Endothelial cell of umbilical vein (primary cell): Measurements from ENCODE around the gene ITGB2. TPM values are rescaled to one million over a fixed set of nuclear protein-coding genes. Genes with fewer than 3 reads are reported as not detected.

Source experiments
- BruUV-seq: library from RNA; stranded (reverse); fragments of 400-500 nt; replicated peaks from 2 replicates; lab custom pipeline; 2021; lab: Mats Ljungman, UMichigan
- CTCF ChIA-PET: fragments of 300-600, 350-600 bp; sonication (Branson Sonifier 250); formaldehyde crosslinking; loops from one replicate; lab custom pipeline; 2021; ENCODE audit warnings: antibody characterized with exemption, inconsistent platforms; lab: Charles Lee
- POLR2A ChIA-PET: fragments of 300-600, 350-600 bp; sonication (Branson Sonifier 250); formaldehyde crosslinking; loops from one replicate; lab custom pipeline; 2021; ENCODE audit warnings: antibody characterized with exemption, inconsistent platforms; lab: Charles Lee
- DNase-seq: peaks from one replicate; pipeline ENCODE4 v3.0.0-alpha.2; 2011; ENCODE audit warnings: low read depth, low spot score
- FAIRE-seq: peaks from 2 replicates; lab custom pipeline; 2011; peaks lifted over from hg19 to GRCh38; lab: Jason Lieb, UNC
- H2AFZ ChIP-seq: 2 replicates; pipeline ENCODE4 v1.6.0; 2012; ENCODE audit warnings: low read depth, low read length, control low read depth, inconsistent platforms
- H3K27ac ChIP-seq: 2 replicates; pipeline ENCODE4 v1.5.1; 2011; ENCODE audit warnings: low read depth, mild to moderate bottlenecking, control low read depth, low read length, moderate library complexity; ENCODE audit not compliant: insufficient read depth
- H3K27me3 ChIP-seq, 2 experiments: 2 replicates each; pipeline versions ENCODE4 v1.6.0 to v1.6.1; 2011; ENCODE audit warnings: low read length in 2 of 2, mixed read lengths in 1 of 2; ENCODE audit not compliant: control insufficient read depth in 2 of 2, insufficient read depth in 2 of 2
- H3K36me3 ChIP-seq, 2 experiments: 2 replicates in 1 of 2; 3 replicates in 1 of 2; pipeline ENCODE4 v1.5.1; 2011; ENCODE audit warnings: low read length in 2 of 2, mild to moderate bottlenecking in 1 of 2, moderate library complexity in 1 of 2; ENCODE audit not compliant: control insufficient read depth in 2 of 2, insufficient read depth in 2 of 2; ENCODE audit errors: extremely low read depth in 1 of 2
- H3K4me1 ChIP-seq: 3 replicates; pipeline ENCODE4 v1.5.1; 2011; ENCODE audit warnings: mild to moderate bottlenecking, low read length; ENCODE audit not compliant: control insufficient read depth, insufficient read depth; ENCODE audit errors: extremely low read depth
- H3K4me2 ChIP-seq: 2 replicates; pipeline ENCODE4 v1.6.1; 2011; ENCODE audit warnings: low read length, control low read depth, mixed read lengths; ENCODE audit not compliant: insufficient read depth
- H3K4me3 ChIP-seq, 3 experiments: fragments of 200-600 bp in 1 of 3; sonication (generic), shearing (Covaris generic) in 1 of 3; replicated peaks in 1 of 3; 2 replicates each; pipeline ENCODE4 v1.5.1; 2011 to 2016; ENCODE audit warnings: control low read depth in 3 of 3, low read length in 3 of 3, mild to moderate bottlenecking in 2 of 3, inconsistent platforms in 1 of 3, low read depth in 1 of 3, moderate library complexity in 1 of 3; ENCODE audit not compliant: insufficient read depth in 1 of 3
- H3K79me2 ChIP-seq: 2 replicates; pipeline ENCODE4 v1.6.0; 2012; ENCODE audit warnings: low read length, inconsistent platforms; ENCODE audit not compliant: control insufficient read depth, insufficient read depth
- H3K9ac ChIP-seq: replicated peaks from 2 replicates; pipeline ENCODE3; 2011; ENCODE audit warnings: low read length, control low read depth; ENCODE audit not compliant: insufficient read depth; ENCODE audit errors: extremely low read depth
- H3K9me1 ChIP-seq: replicated peaks from 3 replicates; pipeline ENCODE4 v1.6.0; 2011; ENCODE audit warnings: mild to moderate bottlenecking, low read length; ENCODE audit not compliant: control insufficient read depth, insufficient read depth; ENCODE audit errors: extremely low read depth
- H3K9me3 ChIP-seq: replicated peaks from 2 replicates; pipeline ENCODE4 v1.5.1; 2012; ENCODE audit warnings: low read length, inconsistent platforms; ENCODE audit not compliant: control insufficient read depth, insufficient read depth
- H4K20me1 ChIP-seq: replicated peaks from 2 replicates; pipeline ENCODE3; 2011; ENCODE audit warnings: mild to moderate bottlenecking, low read length; ENCODE audit not compliant: control insufficient read depth, insufficient read depth; ENCODE audit errors: extremely low read depth
- CTCF ChIP-seq, 2 donors: IDR thresholded peaks; 1 replicate in 1 of 2; 2 replicates in 1 of 2; pipeline ENCODE4 v1.5.1; 2011; ENCODE audit warnings: low read length in 2 of 2, mild to moderate bottlenecking in 2 of 2, moderate library complexity in 2 of 2, control low read depth in 1 of 2, inconsistent platforms in 1 of 2, low read depth in 1 of 2; ENCODE audit not compliant: insufficient read depth in 1 of 2; ENCODE audit errors: extremely low read depth in 1 of 2
- FOS ChIP-seq: IDR thresholded peaks from 2 replicates; pipeline ENCODE4 v1.6.1; 2011; ENCODE audit warnings: mild to moderate bottlenecking, low read length, moderate library complexity, borderline replicate concordance; ENCODE audit not compliant: insufficient read depth
- GATA2 ChIP-seq: IDR thresholded peaks from 2 replicates; pipeline ENCODE4 v1.7.0; 2011; ENCODE audit warnings: low read depth, mild to moderate bottlenecking, moderate library complexity, mixed read lengths, low read length; ENCODE audit not compliant: insufficient read length, insufficient read depth
- JUN ChIP-seq: IDR thresholded peaks from 2 replicates; pipeline ENCODE4 v1.6.1; 2011; ENCODE audit warnings: borderline replicate concordance, low read depth; ENCODE audit not compliant: insufficient read length, insufficient read depth
- MAX ChIP-seq: IDR thresholded peaks from 2 replicates; pipeline ENCODE4 v1.6.1; 2011; ENCODE audit not compliant: insufficient read depth, insufficient read length
- MYC ChIP-seq: IDR thresholded peaks from one replicate; pipeline ENCODE4 v1.6.1; 2011; ENCODE audit warnings: mild to moderate bottlenecking, low read depth, low read length
- POLR2AphosphoS5 ChIP-seq: IDR thresholded peaks from 2 replicates; pipeline ENCODE4 v1.6.1; 2012; ENCODE audit warnings: low read depth, mild to moderate bottlenecking, control low read depth, low read length, moderate library complexity; ENCODE audit not compliant: insufficient read depth
- dilution Hi-C: fragments of 300-500 bp; cut with MboI; formaldehyde crosslinking; loops from one replicate; pipeline ENCODE4 v1.15.0; 2019; ENCODE audit warnings: low sequenced_read_pairs; ENCODE audit not compliant: extremely low pct_ligation_motif_present
- intact Hi-C: fragments of 100-400 bp; cut with micrococcal nuclease; formaldehyde crosslinking; loops from one replicate; pipeline ENCODE4 v1.10.0; 2022
- polyA plus RNA-seq, 4 experiments: library from polyadenylated mRNA; depleted of rRNA in 3 of 4; stranded (reverse) in 3 of 4; unstranded in 1 of 4; fragments of >200 nt; gene quantifications; 2 replicates each; pipeline versions ENCODE4 v1.2.1 to v1.2.3, GENCODE V29; 2011 to 2012; ENCODE audit warnings: missing spikeins in 1 of 4
- total RNA-seq: library from RNA; stranded (reverse); gene quantifications from 2 replicates; pipeline ENCODE4 v1.2.3, GENCODE V29; 2021

Gene ITGB2
- total and polyA plus RNA-seq, 2 donors (not counting 3 experiments of a cell fraction or from before 2014, with no cell fraction given) = 0.39 to 0.91 TPM

GRCh38 chr21:44957047-44957831 lies 36.5 kb upstream of the ITGB2 start:
- H3K27ac ChIP-seq = no peak overlapping the region
- H3K36me3 ChIP-seq = peaks cover 5 to 13% of the 10 kb centered on the region in 2 experiments
- dilution Hi-C loops = no loop called here
- no peak for TF ChIP-seq POLR2AphosphoS5
- no peak for TF ChIP-seq GATA2
- TF ChIP-seq MAX = no peak
- no peak for TF ChIP-seq CTCF (IDR thresholded peaks at IDR 0.05; ENCODE audit: extremely low read depth in 1 of 2, insufficient read depth in 1 of 2, low read depth in 1 of 2, low read length in 2 of 2)
- no peak for TF ChIP-seq JUN
- TF ChIP-seq MYC = no peak
- no peak for TF ChIP-seq FOS
- intact Hi-C loops = no loop called here
- no peak overlapping the region for H2AFZ ChIP-seq
- no peak for DNase-seq
- peaks cover 38% of the 10 kb centered on the region for H3K79me2 ChIP-seq
- H3K4me3 ChIP-seq = no peak overlapping the region
- no peak overlapping the region for H3K4me2 ChIP-seq
- no peak overlapping the region for H3K9ac ChIP-seq
- no peak for FAIRE-seq
- ChIA-PET POLR2A (no interaction called here), CTCF (interaction anchor here (1.4 to 6.5 kb wide), 5 partner anchors 8 to 183 kb away, joined by 3 to 47 read pairs (median 19); no protein-coding TSS in a partner anchor)
- H3K27me3 ChIP-seq = no peaks in the 10 kb centered on the region
- H3K4me1 ChIP-seq = peaks cover 26% of the 10 kb centered on the region
- BruUV-seq = no TSS peak
- H3K9me1 ChIP-seq = no peaks in the 10 kb centered on the region
- H4K20me1 ChIP-seq = no peaks in the 10 kb centered on the region
- no peaks in the 10 kb centered on the region for H3K9me3 ChIP-seq
